ENCODE measurements around the gene TRMT6.

The TRMT6 gene

DNA sequence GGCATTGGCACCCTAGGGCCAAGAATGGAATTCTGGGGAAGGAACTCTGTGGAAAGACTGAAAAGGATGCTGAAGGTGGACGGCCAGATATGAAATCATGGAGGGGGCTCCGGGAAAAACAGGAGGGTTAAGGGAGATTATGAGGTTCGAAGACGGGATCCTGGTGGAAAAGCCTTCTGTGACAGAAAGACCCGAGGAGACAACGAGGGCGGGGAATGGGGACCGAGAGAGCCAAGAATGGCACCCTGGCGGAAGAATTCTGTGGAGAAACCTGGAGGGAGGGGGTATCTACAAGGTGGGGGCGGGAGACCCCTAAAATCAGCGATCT lies 426 bp downstream of the TRMT6 start:
- no peak for DNase-seq (ENCODE audit: low read depth in 2 of 2)

DNA sequence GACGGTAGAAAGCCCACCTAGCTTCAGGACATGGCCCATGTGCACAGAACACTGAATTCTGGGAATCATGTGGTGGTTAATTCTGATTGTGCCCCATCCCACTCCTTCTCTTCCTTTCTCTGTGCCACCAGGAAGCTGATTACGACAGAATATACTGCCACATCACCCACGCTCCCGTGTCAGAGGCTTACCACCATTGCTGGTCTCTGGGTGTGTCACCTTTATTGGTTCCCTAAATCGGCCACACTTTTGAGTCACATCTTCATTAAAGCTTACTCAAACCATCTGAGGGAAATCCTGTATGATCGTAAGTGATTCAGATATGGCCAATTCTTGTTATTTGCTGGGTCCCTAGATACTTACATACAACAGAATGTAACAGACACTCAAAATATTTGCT lies 3.1 kb downstream of the TRMT6 start:
- DNase-seq (ENCODE audit: low read depth in 2 of 2): no peak

DNA sequence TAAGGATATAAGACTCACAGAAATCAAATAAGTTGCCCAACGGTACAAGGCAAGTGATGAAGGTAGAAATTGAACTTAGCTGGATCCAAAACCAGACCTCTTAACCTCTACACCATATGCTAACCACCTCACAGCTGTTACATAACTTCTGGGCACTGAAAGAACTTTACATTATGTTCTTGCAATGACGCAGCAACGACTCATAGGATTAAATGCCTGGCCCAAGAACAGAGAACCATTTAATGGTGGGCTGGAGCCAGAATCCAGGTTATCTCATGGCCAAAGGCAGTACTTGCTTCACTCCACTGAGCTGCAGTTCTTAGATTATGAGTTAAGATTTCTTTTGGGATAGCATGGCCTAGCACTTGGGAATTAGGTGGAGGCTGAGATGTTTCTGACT lies 4.4 kb downstream of the TRMT6 start:
- DNase-seq (ENCODE audit: low read depth in 2 of 2): no peak

DNA sequence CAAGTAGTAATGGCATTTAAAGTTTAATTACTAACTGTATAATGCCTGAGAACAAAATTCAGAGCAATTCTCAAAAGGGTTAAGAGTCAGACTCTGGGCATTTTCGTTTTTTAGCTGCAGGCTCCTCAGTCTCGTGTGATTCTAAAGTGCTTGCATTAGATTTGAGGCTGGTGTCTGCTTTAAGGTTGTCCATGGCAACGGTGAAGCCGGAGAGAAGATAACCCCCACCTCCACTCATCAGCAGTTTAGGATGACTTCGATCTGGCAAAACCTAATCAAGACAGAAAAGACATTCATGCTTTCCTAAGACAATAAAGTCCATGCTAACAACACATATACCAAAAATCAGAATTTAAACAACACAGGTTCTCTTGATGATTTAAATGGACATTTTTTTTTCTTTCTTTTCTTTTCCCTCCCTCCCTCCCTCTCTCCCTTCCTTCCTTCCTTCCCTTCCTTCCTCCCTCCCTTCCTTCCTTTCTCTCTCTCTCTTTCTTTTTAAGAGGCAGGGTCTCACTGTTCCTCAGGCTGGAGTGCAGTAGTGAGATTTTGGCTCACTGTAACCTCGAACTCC lies 11.8 kb downstream of the TRMT6 start:
- no peak for DNase-seq (ENCODE audit: low read depth in 2 of 2)

DNA sequence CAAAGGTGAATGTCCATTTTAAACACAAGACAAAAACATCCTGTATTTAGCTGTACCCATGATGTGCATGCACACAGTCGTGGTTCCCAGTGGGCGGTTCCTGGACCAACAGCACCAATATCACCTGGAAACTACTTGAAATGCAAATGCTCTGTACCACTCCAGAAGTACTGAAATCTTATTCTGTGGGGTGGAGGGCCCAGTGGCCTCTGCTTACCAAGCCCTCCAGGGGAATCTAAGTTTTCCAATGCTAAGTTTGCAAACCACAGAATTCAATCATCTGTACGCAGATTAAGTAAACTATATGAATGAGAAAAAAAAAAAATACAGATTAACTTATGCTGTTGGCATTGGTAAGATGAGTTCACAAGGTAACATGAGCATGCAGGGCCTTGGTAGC lies 14.1 kb downstream of the TRMT6 start:
- no peak for DNase-seq (ENCODE audit: low read depth in 2 of 2)

DNA sequence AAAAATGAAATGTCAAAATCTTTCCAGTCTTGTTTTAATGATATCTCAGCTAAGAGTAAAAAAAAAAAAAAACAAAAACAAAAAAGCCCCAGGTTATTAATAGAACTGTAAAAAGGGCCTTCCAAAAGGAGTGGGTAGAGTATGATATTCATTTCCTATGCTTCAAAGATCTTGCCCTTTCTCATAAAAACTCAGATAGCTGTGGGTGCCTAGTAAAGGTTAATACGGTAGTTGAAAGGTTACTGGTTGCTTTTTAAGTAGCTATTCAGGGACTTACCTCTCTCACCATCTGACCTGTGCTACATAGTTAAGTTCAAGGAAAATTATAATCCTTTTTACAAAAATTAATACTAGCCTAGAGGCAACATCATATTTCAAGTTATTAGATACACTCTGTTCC lies 14.9 kb downstream of the TRMT6 start:
- DNase-seq (ENCODE audit: low read depth in 2 of 2): no peak

DNA sequence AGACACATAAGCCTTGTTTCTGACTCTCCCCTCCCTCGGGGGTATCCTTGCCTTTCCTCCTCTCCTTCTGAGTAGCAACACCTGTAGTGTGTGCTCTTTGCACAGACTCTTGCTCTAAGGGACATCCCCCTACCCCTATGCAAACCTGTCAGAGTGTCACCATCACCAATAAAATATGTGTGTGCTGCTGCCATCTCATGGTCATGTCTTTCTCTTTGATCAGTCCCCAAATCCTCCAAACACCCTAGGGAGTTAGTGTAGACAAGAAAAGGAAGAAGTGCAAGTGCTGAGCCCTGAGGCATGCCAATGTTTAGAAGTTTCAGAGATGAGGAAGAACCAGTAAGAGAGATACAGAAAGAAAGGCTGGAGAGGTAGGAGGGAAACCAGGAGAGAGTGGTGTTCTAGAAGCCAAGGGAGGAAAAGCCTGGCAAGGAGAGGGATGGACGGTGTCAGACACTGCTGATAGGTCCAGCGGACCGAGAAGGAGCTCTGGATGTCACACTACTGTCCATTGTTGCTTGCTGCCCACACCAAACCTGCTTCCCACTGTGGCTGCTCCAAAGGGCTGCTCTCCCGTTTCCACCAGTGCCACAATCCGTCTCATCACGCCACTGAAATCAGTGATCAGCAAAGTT lies 16.4 kb downstream of the TRMT6 start:
- no peak for DNase-seq (ENCODE audit: low read depth in 2 of 2)

DNA sequence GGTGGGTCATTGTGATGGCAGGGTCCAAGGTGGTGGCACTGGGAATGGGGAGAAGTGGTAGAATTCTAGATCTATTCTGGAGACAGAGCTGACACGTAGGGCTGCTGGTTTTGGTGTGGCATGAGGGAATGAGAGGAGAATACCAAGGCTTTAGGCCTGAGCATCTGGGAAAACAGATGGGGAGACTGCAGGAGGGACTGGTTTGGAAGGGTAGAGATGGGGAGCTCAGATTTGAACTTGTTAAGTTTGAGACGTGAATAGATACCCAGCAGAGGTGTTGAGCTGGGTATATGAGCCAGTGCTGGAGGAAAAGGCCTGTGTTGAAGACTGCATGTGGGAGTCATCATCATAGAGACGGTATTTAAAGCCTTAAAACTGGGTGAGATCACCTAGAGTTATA lies 17.5 kb downstream of the TRMT6 start:
- no peak for DNase-seq (ENCODE audit: low read depth in 2 of 2)

DNA sequence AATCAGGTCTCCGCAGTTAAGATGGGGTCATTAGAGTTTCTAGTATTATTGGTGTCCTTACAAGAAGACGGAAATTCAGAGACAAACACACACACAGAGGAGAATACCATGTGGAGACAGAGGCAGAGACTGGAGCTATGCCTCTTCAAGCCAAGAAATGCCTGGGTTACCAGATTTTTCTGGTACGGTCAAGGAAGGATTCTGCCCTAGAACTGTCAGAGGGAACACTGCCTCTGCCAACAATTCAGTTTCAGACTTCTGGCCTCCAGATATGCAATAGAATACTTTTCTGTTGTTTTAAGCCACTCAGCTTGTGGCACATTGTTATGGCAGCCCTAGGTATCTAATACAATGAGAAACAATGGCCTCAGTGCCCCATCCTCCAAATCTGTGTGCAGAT lies 18.9 kb downstream of the TRMT6 start:
- DNase-seq (ENCODE audit: low read depth in 2 of 2): no peak

DNA sequence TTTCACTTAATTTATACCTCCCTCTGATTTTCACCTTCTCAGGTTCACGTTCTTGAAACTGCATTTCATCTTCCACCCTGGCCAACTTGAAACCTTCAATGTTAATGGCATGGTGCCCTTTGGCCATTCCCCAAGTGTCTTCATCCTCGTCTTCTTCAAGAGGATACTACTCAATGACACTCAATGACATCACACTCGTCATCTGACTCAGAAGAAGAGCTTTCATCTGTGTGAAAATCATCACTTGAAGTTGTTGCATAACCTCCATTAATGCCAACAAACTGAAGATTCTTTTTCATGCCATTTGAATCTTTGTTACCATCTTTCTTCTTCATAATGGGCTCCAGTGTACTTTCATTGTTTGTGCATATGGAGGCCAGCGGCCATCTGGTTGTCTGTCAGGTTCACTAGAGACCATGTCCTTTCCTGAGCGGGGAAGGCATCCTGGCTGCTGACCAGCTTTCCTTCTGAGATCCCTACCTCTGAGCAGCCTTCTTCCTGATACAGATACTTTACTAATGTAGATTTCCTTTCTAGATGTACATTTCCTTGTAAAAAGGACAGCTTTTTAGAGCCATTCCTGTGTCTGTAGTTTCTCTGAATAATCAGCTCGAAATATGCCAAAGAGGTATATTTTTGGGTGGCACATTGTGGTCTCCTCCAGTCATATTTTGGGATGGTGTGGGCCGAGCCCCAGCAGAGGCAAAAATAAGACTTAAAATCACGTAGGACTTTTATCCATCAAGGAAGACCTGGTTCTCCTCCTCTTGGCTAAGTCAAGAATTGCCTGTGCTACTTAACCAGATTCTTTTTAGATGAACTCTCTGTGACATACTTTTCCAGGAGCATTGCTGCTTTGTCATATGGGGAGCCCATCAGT lies 21.3 kb downstream of the TRMT6 start:
- no peak for DNase-seq (ENCODE audit: low read depth in 2 of 2)

DNA sequence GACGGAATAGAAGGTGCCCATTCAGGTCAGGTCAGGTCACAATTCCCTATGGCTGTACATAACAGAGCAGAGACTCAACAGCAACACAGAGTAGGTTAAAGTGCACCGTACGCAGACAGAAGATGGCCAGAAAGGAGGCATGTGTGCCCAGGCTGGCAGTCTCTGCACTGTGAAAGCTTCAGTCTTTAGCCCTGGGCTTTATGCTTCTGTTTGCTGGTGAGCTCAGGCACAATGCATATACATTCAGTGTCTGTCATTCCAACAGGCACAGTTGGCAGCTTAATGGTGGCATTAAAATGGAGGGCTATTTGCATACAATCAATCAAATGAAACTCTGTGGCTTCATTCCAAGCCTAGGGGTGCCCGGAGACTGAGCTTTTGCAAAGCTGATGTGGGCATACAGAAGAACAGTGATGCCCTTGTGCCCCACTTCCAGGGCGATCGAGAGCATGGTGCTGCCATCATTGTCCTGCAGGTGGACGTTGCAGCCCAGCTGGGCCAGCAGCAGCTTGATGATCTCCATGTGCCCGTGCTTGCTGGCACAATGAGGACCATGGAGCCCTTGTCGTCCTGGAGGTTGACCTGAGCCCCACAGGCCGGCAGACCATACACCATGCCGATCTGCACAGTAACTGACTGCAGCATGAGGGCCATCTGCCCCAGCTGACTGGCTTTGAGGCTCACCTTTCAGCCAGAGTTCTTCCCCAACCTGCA lies 22.4 kb downstream of the TRMT6 start:
- no peak for DNase-seq (ENCODE audit: low read depth in 2 of 2)

DNA sequence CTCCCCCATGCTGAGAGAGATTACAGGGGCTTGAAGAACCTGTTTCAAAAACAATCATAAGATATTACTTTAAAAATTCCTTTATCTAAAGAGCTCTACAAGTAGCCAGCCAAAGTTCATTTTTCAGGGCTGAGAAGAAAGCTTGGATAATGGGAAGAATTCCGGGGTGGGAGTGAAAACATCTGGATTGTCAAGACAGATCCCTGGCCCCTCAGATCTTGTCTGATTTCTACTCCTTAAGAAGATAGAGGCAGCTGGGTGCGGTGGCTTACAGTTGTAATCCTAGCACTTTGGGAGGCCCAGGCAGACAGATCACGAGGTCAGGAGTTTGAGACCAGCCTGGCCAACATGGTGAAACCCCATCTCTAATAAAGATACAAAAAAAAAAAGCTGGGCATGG lies 24.8 kb downstream of the TRMT6 start:
- DNase-seq (ENCODE audit: low read depth in 2 of 2): no peak

DNA sequence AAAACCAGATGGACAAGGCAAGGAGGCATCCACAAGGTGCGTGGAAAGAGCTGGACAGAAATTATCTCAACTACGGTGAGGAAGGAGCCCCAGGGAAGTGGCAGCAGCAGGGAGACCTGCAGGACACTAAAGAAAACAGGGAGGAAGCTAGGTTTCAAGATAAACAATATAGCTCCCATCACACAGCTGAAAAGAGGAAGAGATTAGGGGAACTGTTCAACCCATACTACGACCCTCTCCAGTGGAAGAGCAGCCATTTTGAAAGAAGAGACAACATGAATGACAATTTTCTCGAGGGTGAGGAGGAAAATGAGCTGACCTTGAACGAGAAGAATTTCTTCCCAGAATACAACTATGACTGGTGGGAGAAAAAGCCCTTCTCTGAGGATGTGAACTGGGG lies 26.8 kb downstream of the TRMT6 start:
- DNase-seq (ENCODE audit: low read depth in 2 of 2): no peak

DNA sequence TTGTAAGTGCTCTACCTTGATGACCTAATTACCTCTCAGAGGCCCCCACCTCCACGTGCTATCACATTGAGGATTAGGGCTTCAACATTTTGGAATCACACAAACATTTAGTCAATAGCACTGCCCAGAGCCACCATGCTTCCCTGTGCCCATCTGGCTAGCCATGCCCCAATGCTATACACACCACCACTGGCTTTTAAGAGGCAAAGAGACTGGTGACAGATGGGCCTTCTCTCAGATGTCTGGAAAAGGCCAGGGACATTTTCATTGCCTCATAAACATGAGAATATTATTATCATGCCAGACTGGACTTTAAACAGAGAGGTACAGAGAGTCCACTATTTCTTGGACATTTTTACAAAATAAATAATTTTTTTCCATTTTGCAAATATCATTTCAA lies 29.8 kb downstream of the TRMT6 start:
- no peak for DNase-seq (ENCODE audit: low read depth in 2 of 2)

DNA sequence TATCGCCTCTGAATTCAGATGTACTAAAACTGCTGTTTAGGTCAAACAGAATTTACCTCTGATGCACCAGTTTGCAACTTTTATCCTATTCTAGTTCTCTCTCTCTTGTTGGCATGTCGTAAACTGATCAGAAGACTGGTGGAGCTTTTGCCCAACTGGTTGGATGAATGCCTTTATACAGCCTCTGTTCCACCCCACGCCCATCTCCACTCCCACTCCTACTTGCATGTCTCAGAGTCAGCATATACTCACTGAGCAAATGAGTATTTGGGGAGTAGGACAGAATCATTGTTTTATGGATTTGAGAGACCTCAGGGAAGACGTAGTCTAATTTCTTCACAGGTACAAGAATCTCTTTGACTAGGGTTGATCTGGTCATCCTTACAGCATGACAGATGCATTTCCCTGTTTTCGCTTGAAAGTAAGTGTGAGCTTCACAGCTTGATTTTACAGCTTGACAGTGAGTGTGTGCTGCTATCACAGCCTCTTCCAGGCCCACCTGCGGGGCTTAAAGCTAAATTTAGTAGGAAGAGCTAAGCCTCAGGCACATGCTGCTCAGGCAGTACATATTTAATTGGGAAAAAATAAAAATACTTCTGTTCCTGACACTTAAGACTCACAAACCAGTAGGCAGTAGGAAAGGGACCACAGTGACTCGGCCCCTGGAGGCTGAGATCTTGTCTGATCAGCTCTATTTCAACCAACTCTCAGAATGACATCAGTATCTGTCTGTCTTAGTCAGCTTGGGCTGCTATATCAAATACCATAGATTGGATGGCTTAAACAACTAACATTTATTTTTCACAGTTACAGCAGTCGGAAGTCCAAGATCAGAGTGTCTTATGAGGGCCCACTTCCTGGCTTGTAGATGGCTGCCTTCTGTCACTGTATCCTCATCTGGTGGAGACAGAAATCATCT lies 30.4 kb downstream of the TRMT6 start:
- DNase-seq (ENCODE audit: low read depth in 2 of 2): no peak

DNA sequence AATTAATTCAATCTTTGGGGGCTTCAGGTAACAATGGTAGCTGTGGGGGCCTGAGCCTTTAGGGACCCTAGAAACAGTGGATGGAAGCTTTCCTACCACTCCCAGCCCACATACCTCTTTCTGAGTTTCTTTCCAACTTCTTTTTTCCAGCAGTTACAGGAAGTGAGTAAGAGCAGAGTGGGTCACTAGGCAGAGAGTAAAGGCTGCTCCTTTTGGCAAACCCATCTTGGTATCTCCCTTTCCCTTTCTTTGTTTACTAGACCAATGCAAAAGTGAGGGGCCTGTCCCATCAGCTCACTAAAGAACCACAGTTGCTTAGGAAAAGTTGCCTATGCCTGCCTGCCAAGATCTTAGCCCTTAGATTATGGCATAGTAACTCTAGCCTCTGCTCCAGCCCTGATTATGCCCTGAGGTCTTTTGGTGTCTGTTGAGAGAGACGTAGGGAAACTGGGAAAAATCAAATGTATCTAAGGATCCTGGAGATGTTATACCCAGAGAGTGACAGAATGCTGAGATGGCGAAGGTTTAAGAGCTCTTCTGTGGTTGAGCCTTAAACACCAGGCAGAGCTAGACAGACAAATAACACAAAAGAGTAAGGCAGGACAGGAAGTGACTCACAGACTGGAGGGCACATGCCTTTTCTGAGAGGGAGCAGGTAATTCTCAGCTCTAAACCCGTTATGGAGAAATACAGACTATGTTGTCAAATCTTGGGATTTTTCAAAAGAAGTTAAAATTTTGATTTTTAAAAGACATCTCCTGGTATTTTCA lies 31.3 kb downstream of the TRMT6 start:
- DNase-seq (ENCODE audit: low read depth in 2 of 2): no peak

DNA sequence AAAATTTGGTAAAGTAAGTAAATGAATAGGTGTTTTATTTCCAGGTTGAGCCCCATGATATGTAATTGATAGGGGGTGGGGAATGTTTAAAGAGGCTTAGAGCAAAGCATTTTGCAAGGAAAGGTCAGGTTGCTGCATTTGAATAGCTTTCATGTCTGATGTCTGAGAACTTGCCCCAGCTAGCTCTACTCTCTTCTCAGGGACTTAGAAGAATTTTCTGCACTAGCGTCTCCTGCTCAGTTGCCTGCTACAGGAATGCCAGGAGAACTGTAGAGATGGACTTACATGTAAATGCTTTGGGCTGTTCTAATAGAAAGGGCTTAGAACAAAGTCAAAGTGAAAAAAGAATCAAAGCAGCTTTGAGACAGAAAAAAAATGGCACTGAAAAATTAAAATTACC lies 35.5 kb downstream of the TRMT6 start:
- no peak for DNase-seq (ENCODE audit: low read depth in 2 of 2)

DNA sequence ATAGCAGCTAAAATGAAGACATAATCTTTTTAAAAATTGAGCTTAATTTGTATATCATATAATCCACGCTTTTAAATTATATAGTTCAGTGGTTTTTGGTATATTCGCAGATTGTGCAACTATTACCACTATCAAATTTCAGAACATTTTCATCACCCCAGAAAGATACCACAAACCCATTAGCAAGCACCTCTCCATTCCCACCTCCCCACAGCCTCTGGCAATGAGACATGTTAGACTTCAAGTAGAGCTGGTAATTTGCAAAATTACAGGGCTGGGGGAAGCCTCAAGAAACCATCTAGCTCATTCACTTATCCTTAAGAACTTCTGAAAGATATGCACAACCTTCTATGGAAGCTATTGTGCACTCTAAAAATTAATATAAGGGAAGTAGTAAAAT lies 37.2 kb downstream of the TRMT6 start:
- no peak for DNase-seq (ENCODE audit: low read depth in 2 of 2)

DNA sequence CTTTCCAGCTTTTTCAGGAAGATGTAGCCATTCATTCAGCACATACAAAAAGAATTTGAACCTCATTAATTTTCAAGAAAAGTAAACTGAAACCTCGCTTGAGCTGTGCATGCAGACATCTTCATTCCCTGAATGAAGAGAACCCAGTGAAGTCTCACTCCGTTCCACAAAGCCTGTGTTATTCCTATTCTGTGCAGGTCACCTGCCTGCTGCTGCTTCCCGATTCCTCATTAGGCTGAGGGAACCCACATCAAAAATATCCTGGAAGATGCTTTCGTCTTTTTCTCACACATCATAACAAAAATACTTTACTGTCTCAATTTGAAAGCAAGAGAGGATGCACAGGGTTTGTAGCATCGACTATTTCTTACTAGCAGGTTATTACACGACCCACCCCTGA lies 40.1 kb downstream of the TRMT6 start:
- no peak for DNase-seq (ENCODE audit: low read depth in 2 of 2)

DNA sequence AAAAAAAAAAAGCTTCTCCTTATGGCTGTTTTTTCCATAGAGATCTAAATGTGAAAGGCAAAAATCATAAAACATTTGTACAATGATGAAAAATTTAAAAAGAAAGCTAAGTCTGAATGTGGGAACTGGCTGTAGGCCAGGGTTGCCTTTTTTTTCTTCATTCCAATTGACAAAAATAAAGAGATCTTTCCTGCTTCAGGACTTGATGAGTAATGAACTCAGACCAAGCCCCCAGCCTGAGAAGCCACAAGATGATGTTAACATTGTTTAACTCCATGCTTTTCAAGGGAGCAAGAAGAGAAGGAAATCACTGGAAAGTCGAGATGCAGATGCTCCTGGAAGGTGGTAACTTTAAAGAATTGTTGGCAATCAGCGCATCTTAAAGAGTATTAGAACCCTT lies 41.4 kb downstream of the TRMT6 start:
- no peak for DNase-seq (ENCODE audit: low read depth in 2 of 2)

DNA sequence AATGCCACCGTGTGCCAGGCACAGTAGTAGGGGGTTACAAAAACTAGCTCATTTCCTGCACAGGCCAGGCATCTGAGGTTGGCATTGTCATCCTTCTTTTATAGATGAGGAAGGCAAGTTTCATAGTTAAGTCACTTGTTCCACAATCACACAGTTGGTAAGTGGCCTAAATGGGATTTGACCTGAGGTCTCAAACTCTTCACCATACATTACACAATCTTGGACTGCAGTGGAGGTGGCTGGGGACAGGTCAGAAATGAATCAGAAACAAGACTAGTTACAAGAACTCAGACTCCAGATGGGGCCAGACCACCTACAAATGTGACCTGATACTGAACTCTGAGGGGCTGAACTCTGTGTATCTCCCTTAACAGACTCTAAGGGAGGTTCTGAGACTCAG lies 49.4 kb downstream of the TRMT6 start:
- DNase-seq (ENCODE audit: low read depth in 2 of 2): no peak
